NCI-H748 (cell line): Measurements from ENCODE around the gene RAB21.
"Not testable (repeated sequence)": the region's sequence is repeated elsewhere in the genome, so short reads cannot be mapped to it uniquely, and the experiment has no call there.

Experiments used
- DNase-seq: peaks from one replicate; lab custom pipeline; 2025; ENCODE audit not compliant: unreplicated experiment; lab: John Stamatoyannopoulos, UW

Gene RAB21

DNA sequence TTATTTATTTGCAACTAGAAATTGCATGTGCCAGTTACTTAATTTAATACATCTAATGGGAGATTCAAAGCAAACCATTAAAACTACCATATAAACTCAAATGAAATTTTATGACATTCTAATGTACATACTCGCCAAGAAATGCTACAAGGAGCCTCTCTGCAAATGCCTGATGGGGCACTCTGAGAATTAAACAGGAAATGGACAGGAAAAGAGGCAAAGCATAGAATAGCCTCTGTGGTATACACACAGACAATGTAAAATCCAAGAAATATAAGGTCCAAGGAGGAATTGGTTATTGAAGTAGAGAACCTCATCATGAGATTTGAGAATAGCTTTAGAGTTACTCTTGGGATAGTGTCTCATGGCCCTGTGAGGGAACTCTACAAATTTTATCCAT lies 41.2 kb downstream of the RAB21 start:
- DNase-seq: no peak

DNA sequence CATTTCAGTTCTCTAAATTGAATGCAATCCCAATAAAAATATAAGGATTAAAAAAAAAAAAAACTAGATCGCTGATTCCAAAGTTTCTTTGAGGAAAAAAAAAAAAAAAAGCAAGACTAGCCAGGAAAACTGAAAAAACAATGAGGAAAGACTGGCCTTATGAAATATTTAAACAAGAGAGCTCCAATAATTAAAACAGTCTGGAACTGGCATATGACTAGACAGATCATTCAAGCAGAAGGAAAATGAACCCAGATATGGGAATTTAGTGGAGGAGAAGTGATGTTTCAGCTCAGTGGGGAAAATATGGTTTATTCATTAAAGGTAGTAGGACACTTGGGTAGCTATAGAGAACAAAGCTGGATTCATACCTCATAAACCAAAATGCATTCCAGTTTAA lies 42.9 kb downstream of the RAB21 start:
- DNase-seq: no peak

DNA sequence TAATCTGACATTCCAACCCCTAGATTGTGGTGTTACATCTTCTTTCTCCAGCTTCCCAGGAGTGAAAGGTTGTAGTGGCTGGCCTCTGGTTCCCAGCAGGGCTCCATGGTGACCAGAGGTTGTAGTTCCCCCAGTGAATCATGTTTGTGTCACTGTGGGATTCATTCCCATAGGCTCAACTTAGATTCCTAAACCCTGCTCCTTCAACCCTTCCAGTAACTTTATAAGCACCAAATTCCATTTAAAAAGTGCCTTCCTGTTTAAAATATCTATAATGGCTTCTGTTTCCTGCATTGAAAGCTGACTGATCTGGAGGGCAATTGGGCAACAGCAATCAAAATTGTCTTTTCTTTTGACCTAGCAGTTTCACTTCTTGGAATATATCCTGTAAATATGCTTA lies 44.4 kb downstream of the RAB21 start:
- no peak for DNase-seq

DNA sequence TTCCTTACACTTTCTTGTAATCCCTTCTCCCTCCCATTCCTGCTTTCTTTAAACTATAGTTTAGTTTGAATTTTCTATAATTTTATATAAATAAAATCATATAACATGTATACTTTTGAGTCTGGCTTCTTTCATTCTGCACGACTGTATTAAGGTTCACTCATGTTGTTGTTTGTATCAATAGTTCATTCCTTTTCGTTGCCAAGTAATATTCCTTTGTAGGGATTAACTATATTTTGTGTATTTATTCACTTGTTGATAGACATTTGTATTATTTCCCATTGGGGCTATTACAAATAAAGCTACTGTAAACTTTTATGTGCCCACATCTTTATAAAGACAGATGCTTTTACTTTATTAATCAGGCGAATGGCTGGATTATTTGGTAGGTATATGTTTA lies 45.5 kb downstream of the RAB21 start:
- DNase-seq: no peak

DNA sequence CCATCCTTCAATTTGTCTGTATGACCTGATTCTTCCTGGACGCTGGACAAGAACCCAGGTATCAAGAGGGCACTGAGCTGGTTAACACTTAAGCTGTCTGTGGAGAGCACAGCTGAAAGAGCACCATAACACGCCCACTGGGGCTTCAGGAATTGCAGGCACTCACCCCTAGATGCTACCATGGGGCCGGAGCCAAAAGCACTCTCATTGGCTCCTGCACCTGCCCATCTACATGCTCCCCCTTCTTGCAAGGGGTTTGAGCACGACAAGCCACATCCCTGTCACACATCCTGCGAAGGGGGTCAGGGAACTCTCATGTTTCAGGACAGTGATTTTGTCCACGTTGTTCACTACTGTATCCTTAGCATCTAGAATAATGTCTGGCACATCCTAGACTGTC lies 49.8 kb downstream of the RAB21 start:
- no peak for DNase-seq

DNA sequence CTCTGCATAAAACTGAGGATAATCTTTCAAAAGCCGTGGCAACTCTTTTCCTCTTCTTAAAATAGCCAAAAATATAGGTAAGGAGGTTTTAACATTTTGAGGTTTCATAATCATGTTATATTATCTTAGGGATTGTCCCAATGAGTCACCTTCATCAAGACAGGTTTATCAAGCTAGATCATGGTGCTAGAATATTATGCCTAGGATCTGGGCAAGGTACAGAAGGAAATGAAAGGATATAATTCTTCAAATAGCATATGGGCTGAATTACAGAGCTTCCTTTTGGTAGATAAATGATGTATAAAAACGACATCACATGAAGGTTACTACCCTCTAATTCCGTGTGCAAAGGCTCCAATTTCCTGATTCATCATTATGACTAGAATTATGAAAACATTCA lies 56.3 kb downstream of the RAB21 start:
- no peak for DNase-seq

DNA sequence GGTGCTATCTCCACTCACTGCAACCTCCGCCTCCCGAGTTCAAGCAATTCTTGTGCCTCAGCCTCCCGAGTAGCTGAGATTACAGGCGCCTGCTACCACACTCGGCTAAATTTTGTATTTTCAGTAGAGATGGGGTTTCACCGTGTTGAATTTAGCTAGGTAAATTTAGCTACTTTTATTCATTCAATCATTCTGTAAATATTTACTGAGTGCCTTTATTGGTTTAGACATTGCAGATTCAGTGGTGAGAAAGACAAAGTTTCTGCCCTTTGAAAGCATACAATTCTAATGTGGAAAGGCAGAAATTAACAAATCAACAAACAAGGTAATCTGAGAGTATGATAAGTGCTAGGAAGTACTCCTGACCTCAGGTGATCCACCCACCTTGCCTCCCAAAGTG lies 60.6 kb downstream of the RAB21 start:
- DNase-seq: peak; percentile 76

DNA sequence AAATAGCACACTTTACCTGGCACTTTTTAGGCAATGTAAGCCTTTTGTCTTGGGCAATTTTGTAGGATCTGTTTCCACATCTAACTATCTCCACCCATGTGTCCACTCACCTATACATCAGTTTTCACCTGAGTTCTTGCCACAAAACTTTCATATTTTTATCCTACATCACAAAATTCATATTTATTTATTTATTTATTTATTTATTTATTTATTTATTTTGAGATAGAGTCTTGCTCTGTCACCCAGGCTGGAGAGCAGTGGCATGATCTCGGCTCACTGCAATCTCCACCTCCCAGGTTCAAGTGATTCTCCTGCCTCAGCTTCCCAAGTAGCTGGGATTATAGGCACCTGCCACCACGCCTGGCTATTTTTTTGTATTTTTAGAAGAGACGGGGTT lies 67.4 kb downstream of the RAB21 start:
- not testable (repeated sequence) for DNase-seq

DNA sequence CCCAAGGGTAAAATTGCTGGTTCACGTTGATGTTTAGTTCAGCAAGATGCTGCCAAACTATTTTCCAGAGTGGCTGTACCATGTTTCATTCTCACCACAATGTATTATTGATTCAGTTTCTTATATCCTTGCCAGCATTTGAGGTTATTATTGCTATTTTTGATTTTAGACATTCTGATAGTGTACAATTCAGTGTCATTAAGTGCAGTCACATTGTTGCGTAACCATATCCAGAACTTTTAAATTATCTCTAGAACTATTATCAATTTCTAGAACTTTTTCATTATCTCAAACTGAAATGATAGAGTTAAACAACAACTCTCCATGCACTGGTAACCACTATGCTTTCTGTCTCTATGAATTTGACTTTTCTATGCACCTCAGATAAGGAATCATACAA lies 74.2 kb downstream of the RAB21 start:
- DNase-seq: no peak

DNA sequence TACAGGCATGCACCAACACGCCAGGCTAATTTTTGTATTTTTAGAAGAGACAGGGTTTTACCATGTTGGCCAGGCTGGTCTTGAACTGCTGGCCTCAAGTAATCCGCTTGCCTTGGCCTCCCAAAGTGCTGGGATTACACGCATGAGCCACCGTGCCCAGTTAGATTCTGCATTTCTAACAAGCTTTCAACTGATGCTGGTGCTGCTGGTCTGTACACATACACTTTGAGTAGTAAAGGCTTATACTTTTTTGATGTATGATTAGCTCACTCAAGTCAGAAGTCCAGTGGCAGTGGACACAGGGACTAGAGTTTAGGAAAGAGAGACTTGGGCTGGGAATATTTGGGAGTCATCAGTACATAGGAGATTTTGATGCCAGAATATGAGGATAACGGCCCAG lies 82.7 kb downstream of the RAB21 start:
- no peak for DNase-seq

DNA sequence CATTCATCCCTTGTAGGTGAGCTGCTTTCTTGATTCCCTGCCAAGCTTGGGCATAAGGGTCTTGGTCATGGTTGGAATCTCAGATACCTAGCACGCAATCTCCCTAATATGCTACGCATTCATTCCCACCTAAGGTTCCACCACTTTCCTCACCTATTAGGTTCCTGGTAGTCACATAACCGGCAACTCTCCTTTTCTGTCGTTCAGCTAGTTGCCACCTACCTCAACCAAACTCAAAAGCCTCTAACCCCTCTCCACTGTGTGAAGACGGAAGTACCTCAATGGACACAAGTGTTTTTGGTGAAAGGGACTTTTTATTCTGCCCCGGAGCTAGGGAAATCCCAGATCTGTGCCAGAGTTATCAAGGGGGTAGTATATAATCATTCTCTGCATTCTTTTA lies 83.6 kb downstream of the RAB21 start:
- DNase-seq: no peak

DNA sequence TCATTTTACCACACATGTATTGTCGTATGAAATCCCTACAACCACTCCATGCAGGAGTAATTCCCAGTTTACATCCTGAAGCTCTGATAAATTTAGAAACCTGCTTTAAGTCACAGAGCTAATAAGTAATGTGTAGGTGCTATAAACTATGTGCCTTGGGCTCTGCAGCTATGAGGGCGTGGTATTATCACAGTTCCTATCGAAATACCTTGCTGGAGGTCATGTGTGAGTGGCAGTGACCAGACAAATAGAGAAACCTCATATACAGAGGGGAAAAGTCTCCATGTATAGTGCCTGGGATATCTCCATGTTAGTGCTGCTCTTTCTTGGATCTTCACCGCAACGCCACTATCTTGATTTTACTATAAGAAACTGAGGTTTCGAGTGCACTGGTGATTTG lies 84.0 kb downstream of the RAB21 start:
- DNase-seq: no peak

DNA sequence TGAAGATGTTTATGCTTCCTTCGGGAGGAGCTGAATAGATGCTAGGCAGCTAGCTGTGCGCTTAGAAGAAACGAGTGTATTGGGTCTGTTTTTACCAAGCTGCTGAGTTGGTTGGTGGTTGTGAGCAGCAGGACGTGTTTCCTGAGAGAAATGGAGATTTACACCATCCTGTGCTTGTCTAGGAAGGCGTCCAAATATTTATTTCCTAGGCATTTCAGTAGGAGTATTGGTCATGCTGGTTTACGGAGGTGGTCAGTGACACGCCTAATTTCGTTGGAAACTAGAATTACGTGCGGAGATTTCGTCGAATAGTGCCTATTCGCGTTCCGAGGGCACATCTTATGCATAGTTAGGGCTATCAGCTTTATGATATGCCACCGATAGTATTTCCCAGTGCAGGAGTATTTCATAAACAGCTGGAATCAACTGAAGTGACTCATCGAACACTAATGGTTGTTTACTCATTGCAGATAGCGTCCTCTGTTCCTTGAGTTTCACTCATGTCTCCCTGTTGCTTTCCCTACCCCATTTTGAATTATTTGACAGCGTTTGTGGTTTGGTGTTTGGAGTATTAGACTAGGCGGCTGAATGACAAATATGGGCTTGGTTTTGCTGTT lies 85.7 kb downstream of the RAB21 start:
- peak; percentile 58 for DNase-seq

DNA sequence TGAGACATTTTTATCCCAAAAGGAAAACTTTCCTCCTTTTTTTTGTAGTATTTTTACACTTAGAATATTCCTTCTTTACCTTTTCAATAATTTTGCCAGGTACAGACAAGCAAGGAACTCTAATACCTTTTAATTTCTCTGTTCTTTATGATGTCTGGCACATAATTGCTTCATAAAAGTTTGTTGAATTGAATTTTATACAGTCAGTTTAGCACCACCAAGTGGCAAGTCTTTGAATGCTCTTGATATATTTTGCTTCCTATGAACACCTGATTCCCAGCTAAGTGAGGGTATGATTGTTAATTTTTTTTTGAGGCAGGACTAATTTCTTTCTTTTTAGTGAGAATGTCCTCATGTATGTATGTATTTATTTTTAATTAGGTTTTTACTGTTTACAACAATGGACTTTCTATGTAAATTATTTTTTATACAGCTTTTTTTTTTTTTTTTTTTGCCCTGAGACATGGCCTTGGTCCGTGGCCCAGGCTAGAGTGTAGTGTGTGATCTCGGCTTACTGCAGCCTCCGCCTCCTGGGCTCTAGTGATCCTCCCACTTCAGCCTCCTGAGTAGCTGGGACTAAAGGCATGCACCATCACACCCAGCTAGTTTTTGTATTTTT lies 91.8 kb downstream of the RAB21 start:
- peak; percentile 36 for DNase-seq

DNA sequence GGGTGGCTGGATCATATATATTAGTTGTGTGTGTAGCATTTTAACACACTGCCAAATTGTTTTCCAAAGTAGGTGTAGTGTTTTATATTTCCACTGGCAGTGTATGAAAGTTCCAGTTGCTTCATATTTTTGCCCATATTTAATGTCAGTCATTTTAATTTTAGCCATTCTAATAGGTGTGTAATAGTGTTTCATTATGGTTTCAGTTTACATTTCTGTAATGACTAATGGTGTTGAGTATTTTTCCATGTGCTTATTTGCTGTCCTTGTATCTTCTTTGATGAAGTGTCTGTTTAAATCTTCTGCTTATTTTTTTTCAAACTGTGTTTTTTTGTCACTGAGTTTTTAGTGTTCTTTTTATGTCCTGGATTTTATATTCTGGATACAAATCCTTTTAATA lies 93.5 kb downstream of the RAB21 start:
- no peak for DNase-seq

DNA sequence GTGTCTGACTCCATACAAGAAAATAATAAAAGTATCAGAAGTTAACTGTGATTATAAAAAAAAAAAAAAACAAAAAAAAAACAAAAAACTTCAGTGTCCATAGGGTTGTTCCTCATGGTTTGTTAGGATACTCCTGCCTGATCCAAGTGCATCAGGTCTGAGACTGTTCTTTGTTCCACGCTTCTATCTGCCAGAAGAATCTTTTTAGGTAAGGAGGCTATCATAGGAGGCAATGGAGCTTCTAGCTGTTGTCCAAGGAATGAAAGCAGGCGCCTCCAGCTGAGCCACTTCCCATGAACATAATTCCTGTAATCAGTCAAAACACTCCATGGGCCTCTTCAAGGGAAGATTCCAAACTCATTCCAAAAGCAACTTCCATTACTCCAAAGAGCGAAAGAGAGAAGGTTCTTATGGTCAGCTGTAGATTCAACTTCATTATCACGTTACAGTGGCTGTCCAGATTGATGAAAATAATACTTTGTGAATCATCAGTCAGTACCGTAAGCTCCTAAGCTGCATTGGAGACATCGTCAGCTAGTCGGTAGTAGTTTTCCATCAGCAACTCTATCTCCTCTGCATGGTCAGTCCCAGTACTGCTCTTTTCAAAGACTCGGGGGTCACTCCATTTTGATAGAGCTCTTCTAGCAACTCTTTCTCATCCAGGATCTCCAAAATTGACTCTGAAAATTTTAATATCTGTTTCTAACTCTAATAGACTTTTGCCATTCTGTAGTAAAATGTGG lies 94.6 kb downstream of the RAB21 start:
- no peak for DNase-seq
